H9 (cell line): ENCODE results near the gene DUSP28. TPM values are rescaled to one million over a fixed set of nuclear protein-coding genes. Genes with fewer than 3 reads are reported as not detected.

ENCODE experiments used
- DNase-seq: peaks from one replicate; pipeline ENCODE4 v3.0.0-alpha.2; 2017
- H2AFZ ChIP-seq: one replicate; pipeline ENCODE4 v1.6.1; 2013; ENCODE audit warnings: mild to moderate bottlenecking, low read length, control low read depth, moderate library complexity
- H2AK5ac ChIP-seq: 2 replicates; pipeline ENCODE4 v1.6.1; 2013; ENCODE audit warnings: low read length, control low read depth, mixed read lengths; ENCODE audit not compliant: insufficient read length
- H2BK120ac ChIP-seq: one replicate; pipeline ENCODE4 v1.6.1; 2013; ENCODE audit warnings: low read depth, mild to moderate bottlenecking, low read length, control low read depth, inconsistent platforms; ENCODE audit not compliant: poor library complexity, severe bottlenecking
- H2BK12ac ChIP-seq: 2 replicates; pipeline ENCODE4 v1.6.1; 2013; ENCODE audit warnings: low read length, control low read depth, mixed read lengths, low read depth; ENCODE audit not compliant: insufficient read length
- H2BK15ac ChIP-seq: 2 replicates; pipeline ENCODE4 v1.6.1; 2013; ENCODE audit warnings: low read depth, low read length, control low read depth
- H2BK20ac ChIP-seq: one replicate; pipeline ENCODE4 v1.6.1; 2013; ENCODE audit warnings: low read depth, mild to moderate bottlenecking, low read length, control low read depth, inconsistent platforms; ENCODE audit not compliant: poor library complexity, severe bottlenecking
- H2BK5ac ChIP-seq: 2 replicates; pipeline ENCODE4 v1.6.1; 2013; ENCODE audit warnings: low read length, control low read depth, mixed read lengths; ENCODE audit not compliant: insufficient read length
- H3K14ac ChIP-seq: 2 replicates; pipeline ENCODE4 v1.6.1; 2013; ENCODE audit warnings: low read length, control low read depth; ENCODE audit not compliant: insufficient read depth
- H3K18ac ChIP-seq: 2 replicates; pipeline ENCODE4 v1.6.1; 2013; ENCODE audit warnings: low read depth, mild to moderate bottlenecking, mixed read lengths, low read length, control low read depth; ENCODE audit not compliant: insufficient read length
- H3K23ac ChIP-seq: 2 replicates; pipeline ENCODE4 v1.6.1; 2013; ENCODE audit warnings: low read length, control low read depth, mixed read lengths, low read depth; ENCODE audit not compliant: insufficient read length
- H3K23me2 ChIP-seq: 2 replicates; pipeline ENCODE4 v1.6.1; 2013; ENCODE audit warnings: low read depth, mild to moderate bottlenecking, mixed read lengths, low read length, control low read depth; ENCODE audit not compliant: insufficient read length, poor library complexity, severe bottlenecking
- H3K27ac ChIP-seq: 2 replicates; pipeline ENCODE4 v1.5.1; 2013; ENCODE audit warnings: low read length, control low read depth, mixed read lengths, low read depth; ENCODE audit not compliant: insufficient read length
- H3K27me3 ChIP-seq: 2 replicates; pipeline ENCODE4 v1.6.1; 2013; ENCODE audit warnings: low read length, control low read depth, inconsistent platforms; ENCODE audit not compliant: insufficient read depth
- H3K4ac ChIP-seq: 2 replicates; pipeline ENCODE4 v1.6.1; 2013; ENCODE audit warnings: low read depth, mild to moderate bottlenecking, control low read depth, inconsistent platforms, low read length, moderate library complexity
- H3K4me1 ChIP-seq: 2 replicates; pipeline ENCODE4 v1.6.1; 2013; ENCODE audit warnings: low read length, control low read depth, inconsistent platforms; ENCODE audit not compliant: insufficient read depth
- H3K4me2 ChIP-seq: 2 replicates; pipeline ENCODE4 v1.6.1; 2013; ENCODE audit warnings: low read length, control low read depth, mixed read lengths; ENCODE audit not compliant: insufficient read length, insufficient read depth
- H3K56ac ChIP-seq: 2 replicates; pipeline ENCODE4 v1.6.1; 2013; ENCODE audit warnings: low read depth, mild to moderate bottlenecking, mixed read lengths, low read length, control low read depth; ENCODE audit not compliant: insufficient read length
- H3K79me1 ChIP-seq: 2 replicates; pipeline ENCODE4 v1.6.1; 2013; ENCODE audit warnings: low read depth, mild to moderate bottlenecking, moderate library complexity, low read length, control low read depth, inconsistent platforms; ENCODE audit not compliant: insufficient read depth, poor library complexity, severe bottlenecking
- H3K79me2 ChIP-seq: 2 replicates; pipeline ENCODE4 v1.6.1; 2013; ENCODE audit warnings: low read length, control low read depth, inconsistent platforms; ENCODE audit not compliant: insufficient read depth
- H3K9ac ChIP-seq: 2 replicates; pipeline ENCODE4 v1.6.1; 2013; ENCODE audit warnings: low read length, control low read depth, mixed read lengths; ENCODE audit not compliant: insufficient read length; ENCODE audit errors: extremely low read depth
- H3K9me3 ChIP-seq: one replicate; pipeline ENCODE4 v1.6.1; 2013; ENCODE audit warnings: low read depth, low read length, inconsistent platforms; ENCODE audit not compliant: control insufficient read depth
- H3T11ph ChIP-seq: one replicate; pipeline ENCODE4 v1.6.1; 2013; ENCODE audit warnings: mild to moderate bottlenecking, low read length, control low read depth, inconsistent platforms
- H4K20me1 ChIP-seq: one replicate; pipeline ENCODE4 v1.6.1; 2013; ENCODE audit not compliant: control insufficient read depth, insufficient read length, insufficient read depth
- H4K5ac ChIP-seq: 2 replicates; pipeline ENCODE4 v1.6.1; 2013; ENCODE audit warnings: low read depth, mild to moderate bottlenecking, mixed read lengths, low read length, control low read depth; ENCODE audit not compliant: insufficient read length
- H4K8ac ChIP-seq: replicated peaks from 2 replicates; pipeline ENCODE4 v1.6.1; 2013; ENCODE audit warnings: low read length, control low read depth, mixed read lengths, low read depth; ENCODE audit not compliant: insufficient read length
- H4K91ac ChIP-seq: 2 replicates; pipeline ENCODE4 v1.6.1; 2013; ENCODE audit warnings: low read depth, mild to moderate bottlenecking, moderate library complexity, mixed read lengths, low read length, control low read depth; ENCODE audit not compliant: insufficient read length
- H3K27ac Mint-ChIP-seq, 3 experiments: 2 replicates in 2 of 3; 3 replicates in 1 of 3; pipeline ENCODE4 v1.8.0; 2020 to 2021; ENCODE audit warnings: mixed read lengths in 3 of 3, mild to moderate bottlenecking in 1 of 3, moderate library complexity in 1 of 3
- H3K27me3 Mint-ChIP-seq: 2 replicates; pipeline ENCODE4 v1.8.0; 2021; ENCODE audit warnings: low read depth, mild to moderate bottlenecking, moderate library complexity, mixed read lengths
- H3K36me3 Mint-ChIP-seq, 3 experiments: 2 replicates in 2 of 3; 3 replicates in 1 of 3; pipeline ENCODE4 v1.8.0; 2020 to 2021; ENCODE audit warnings: low read depth in 3 of 3, mixed read lengths in 3 of 3; ENCODE audit not compliant: insufficient read depth in 1 of 3
- H3K4me1 Mint-ChIP-seq, 2 experiments: 2 replicates each; pipeline ENCODE4 v1.8.0; 2020; ENCODE audit warnings: mixed read lengths in 2 of 2
- H3K4me3 Mint-ChIP-seq, 2 experiments: 2 replicates in 1 of 2; 3 replicates in 1 of 2; pipeline ENCODE4 v1.8.0; 2020 to 2021; ENCODE audit warnings: mild to moderate bottlenecking in 2 of 2, mixed read lengths in 2 of 2, moderate library complexity in 1 of 2
- H3K9me3 Mint-ChIP-seq, 2 experiments: 2 replicates in 1 of 2; 3 replicates in 1 of 2; pipeline ENCODE4 v1.8.0; 2020; ENCODE audit warnings: mild to moderate bottlenecking in 2 of 2, mixed read lengths in 2 of 2, moderate library complexity in 1 of 2
- WGBS: extraction: QIAGEN DNeasy Blood & Tissue Kit; methylation state at CpG from one replicate; pipeline ENCODE4 v1.1.7; 2013; ENCODE audit warnings: missing lambda C conversion rate, low lambda C conversion rate, mixed read lengths; ENCODE audit not compliant: insufficient read length; ENCODE audit errors: extremely low coverage; 5-methylcytosine and 5-hydroxymethylcytosine counted together
- total RNA-seq: library from RNA; stranded (reverse); gene quantifications from 2 replicates; pipeline ENCODE4 v1.2.1, GENCODE V29; 2021
- TF ChIP-seq, protein P1 (sequence below): fragments of 200-600 bp; sonication (generic); conservative IDR thresholded peaks from 3 replicates; pipeline ENCODE4 v1.8.0; 2021; ENCODE audit warnings: antibody characterized with exemption, mild to moderate bottlenecking

DUSP28 gene
- total RNA-seq, 1 experiment from 2014 or later, result 1.6 TPM

DNA sequence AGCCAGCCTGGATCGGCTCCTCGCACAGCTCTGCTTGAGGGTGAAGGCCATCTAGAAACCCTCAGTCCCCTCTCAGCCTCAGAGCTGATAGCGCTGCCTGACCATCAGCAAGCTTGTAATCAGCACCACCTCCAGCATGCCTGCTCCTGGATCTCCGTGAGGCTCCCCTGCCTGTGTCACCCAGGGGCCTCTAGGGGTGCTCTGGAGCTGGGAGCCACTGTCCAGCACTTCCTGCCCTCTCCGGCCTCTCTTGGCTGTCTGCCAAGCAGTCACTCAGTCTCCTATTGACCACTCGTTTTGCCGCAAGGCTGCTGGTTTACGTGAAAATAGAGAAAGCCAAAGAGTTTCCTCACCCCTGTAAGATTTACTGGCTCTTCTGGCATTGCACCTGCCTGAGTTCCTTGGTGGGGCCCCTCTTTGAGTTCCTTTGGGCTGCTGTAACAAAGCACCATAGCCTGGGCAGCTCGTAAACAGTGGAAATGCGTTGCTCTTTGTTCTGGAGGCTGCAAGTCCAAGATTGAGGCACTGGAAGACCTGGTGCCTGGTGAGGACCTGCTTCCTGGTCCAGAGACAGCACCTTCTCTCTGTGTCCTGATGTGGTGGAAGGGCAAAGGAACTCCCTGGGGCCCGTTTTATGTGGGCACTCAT, 44.3 kb downstream of the DUSP28 start:
- Histone ChIP-seq H3K4me2 (no peak overlapping the region), H2BK15ac (no peak overlapping the region), H3K9ac (no peak overlapping the region), H3K23ac (no peak overlapping the region), H2BK5ac (no peak overlapping the region), H4K91ac (no peak overlapping the region), H4K8ac (no peak overlapping the region), H3K56ac (no peak overlapping the region), H2AFZ (no peak overlapping the region), H2BK12ac (no peak overlapping the region), H3K4me1 (no peaks in the 10 kb centered on the region), H2BK120ac (no peak overlapping the region), H3K4ac (no peak overlapping the region), H2BK20ac (no peak overlapping the region), H3K9me3 (no peaks in the 10 kb centered on the region), H3K79me1 (no peaks in the 10 kb centered on the region), H3K27me3 (no peaks in the 10 kb centered on the region), H3T11ph (no peak overlapping the region), H3K79me2 (no peaks in the 10 kb centered on the region), H4K20me1 (no peaks in the 10 kb centered on the region), H3K23me2 (no peaks in the 10 kb centered on the region), H3K27ac (no peak overlapping the region), H2AK5ac (no peak overlapping the region), H4K5ac (no peak overlapping the region), H3K14ac (no peak overlapping the region), H3K18ac (no peak overlapping the region)
- TF ChIP-seq, protein P1, sequence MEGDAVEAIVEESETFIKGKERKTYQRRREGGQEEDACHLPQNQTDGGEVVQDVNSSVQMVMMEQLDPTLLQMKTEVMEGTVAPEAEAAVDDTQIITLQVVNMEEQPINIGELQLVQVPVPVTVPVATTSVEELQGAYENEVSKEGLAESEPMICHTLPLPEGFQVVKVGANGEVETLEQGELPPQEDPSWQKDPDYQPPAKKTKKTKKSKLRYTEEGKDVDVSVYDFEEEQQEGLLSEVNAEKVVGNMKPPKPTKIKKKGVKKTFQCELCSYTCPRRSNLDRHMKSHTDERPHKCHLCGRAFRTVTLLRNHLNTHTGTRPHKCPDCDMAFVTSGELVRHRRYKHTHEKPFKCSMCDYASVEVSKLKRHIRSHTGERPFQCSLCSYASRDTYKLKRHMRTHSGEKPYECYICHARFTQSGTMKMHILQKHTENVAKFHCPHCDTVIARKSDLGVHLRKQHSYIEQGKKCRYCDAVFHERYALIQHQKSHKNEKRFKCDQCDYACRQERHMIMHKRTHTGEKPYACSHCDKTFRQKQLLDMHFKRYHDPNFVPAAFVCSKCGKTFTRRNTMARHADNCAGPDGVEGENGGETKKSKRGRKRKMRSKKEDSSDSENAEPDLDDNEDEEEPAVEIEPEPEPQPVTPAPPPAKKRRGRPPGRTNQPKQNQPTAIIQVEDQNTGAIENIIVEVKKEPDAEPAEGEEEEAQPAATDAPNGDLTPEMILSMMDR, result peak; percentile 76
- H3K4me1 Mint-ChIP-seq, result no peaks in the 10 kb centered on the region; a peak in 1 of 4 replicates
- H3K9me3 Mint-ChIP-seq, result no peaks in the 10 kb centered on the region
- DNase-seq, result peak; percentile 77
- WGBS, result no CpG with 5 or more reads among the region's 11 CpGs
- peaks cover 0 to 7% (median 0%) of the 10 kb centered on the region in 3 experiments; a peak in 2 of 7 replicates for H3K36me3 Mint-ChIP-seq
- no peak overlapping the region for H3K4me3 Mint-ChIP-seq
- peaks cover 13% of the 10 kb centered on the region for H3K27me3 Mint-ChIP-seq
- no peak overlapping the region; a peak in 1 of 7 replicates for H3K27ac Mint-ChIP-seq
